OCI-LY1 (cell line): ENCODE measurements around the gene MRPL39.
A peak's percentile ranks its signal among the peaks of the same experiment; 100 is the strongest.

Experiments used
- H2AFZ ChIP-seq: fragments of 200-600 bp; sonication (generic), shearing (Covaris generic); 2 replicates; pipeline ENCODE4 v1.6.0; 2014; ENCODE audit warnings: antibody characterized with exemption, mild to moderate bottlenecking, low read length
- H3F3A ChIP-seq: fragments of 200-600 bp; sonication (generic), shearing (Covaris generic); 2 replicates; pipeline ENCODE4 v1.6.0; 2014; ENCODE audit warnings: mild to moderate bottlenecking, antibody characterized with exemption, low read length, moderate library complexity; ENCODE audit not compliant: insufficient read depth
- H3K27ac ChIP-seq: fragments of 200-600 bp; sonication (generic); 2 replicates; pipeline ENCODE4 v1.5.1; 2014; ENCODE audit warnings: low read length, mixed run types, mild to moderate bottlenecking, low read depth; ENCODE audit not compliant: poor library complexity, severe bottlenecking
- H3K27me3 ChIP-seq: fragments of 200-600 bp; sonication (generic); 2 replicates; pipeline ENCODE4 v1.6.0; 2014; ENCODE audit warnings: antibody characterized with exemption, mild to moderate bottlenecking, low read length, moderate library complexity; ENCODE audit not compliant: insufficient read depth
- H3K36me3 ChIP-seq: fragments of 200-600 bp; sonication (generic); 2 replicates; pipeline ENCODE4 v1.6.1; 2014; ENCODE audit warnings: mild to moderate bottlenecking, antibody characterized with exemption, low read length, moderate library complexity, mixed read lengths; ENCODE audit not compliant: insufficient read depth
- H3K4me1 ChIP-seq: fragments of 200-600 bp; sonication (generic); 2 replicates; pipeline ENCODE4 v1.5.1; 2014; ENCODE audit warnings: mild to moderate bottlenecking, low read length, moderate library complexity; ENCODE audit not compliant: insufficient read depth, severe bottlenecking
- H3K4me2 ChIP-seq: fragments of 200-600 bp; sonication (generic), shearing (Covaris generic); 2 replicates; pipeline ENCODE4 v1.6.1; 2014; ENCODE audit warnings: low read length
- H3K4me3 ChIP-seq: fragments of 200-600 bp; sonication (generic); 2 replicates; pipeline ENCODE4 v1.5.1; 2014; ENCODE audit warnings: low read length, low read depth, mild to moderate bottlenecking, mixed read lengths; ENCODE audit not compliant: poor library complexity, severe bottlenecking
- H3K79me2 ChIP-seq: fragments of 200-600 bp; shearing (Covaris generic); 2 replicates; pipeline ENCODE4 v1.6.1; 2016; ENCODE audit warnings: mixed run types, low read length, mixed read lengths; ENCODE audit not compliant: insufficient read depth
- H3K9ac ChIP-seq: fragments of 200-600 bp; sonication (generic), shearing (Covaris generic); 2 replicates; pipeline ENCODE4 v1.6.1; 2014; ENCODE audit warnings: mild to moderate bottlenecking, low read length, mixed read lengths
- H3K9me2 ChIP-seq: fragments of 200-600 bp; sonication (generic), shearing (Covaris generic); 2 replicates; pipeline ENCODE4 v1.6.1; 2014; ENCODE audit warnings: low read depth, mild to moderate bottlenecking, low read length, mixed read lengths
- H3K9me3 ChIP-seq: fragments of 200-600 bp; shearing (Covaris generic); 2 replicates; pipeline ENCODE4 v1.6.1; 2014; ENCODE audit warnings: low read length, mixed read lengths
- H4K20me1 ChIP-seq: fragments of 200-600 bp; sonication (generic), shearing (Covaris generic); 2 replicates; pipeline ENCODE4 v1.6.0; 2016; ENCODE audit warnings: mild to moderate bottlenecking, low read length; ENCODE audit not compliant: insufficient read depth
- EZH2 ChIP-seq: fragments of 200-600 bp; sonication (generic), shearing (Covaris generic); IDR thresholded peaks from 2 replicates; pipeline ENCODE4 v1.8.0; 2017; ENCODE audit warnings: borderline replicate concordance, mixed run types, mild to moderate bottlenecking, antibody characterized with exemption, low read length, moderate library complexity, mixed read lengths
- TF ChIP-seq, protein P1 (sequence below): fragments of 200-600 bp; sonication (generic), shearing (Covaris generic); IDR thresholded peaks from 2 replicates; pipeline ENCODE4 v1.5.1; 2017; ENCODE audit warnings: mild to moderate bottlenecking, antibody characterized with exemption, low read length, moderate library complexity, mixed read lengths

The MRPL39 gene

DNA sequence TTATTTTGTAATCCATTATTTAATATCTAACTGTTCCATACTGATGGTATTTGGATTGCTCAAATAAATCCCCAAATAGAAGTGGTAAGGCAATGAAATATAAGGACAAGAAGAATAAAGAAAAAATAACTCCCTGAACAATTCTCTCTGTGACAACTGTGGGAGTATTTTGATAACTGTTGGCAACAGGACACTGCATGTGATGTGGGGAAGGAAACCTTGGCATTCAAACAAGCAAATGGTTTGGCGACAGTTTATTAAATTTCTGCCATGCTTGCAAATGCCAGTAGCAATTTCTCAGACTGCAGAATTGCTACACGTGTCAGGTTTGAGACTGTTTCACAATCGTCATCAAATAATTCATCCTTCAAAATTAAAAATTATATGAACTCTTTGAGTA lies 8.6 kb upstream of the MRPL39 start:
- no peaks in the 10 kb centered on the region for H3K36me3 ChIP-seq
- H3K9ac ChIP-seq, result no peak overlapping the region
- no peaks in the 10 kb centered on the region for H3K4me1 ChIP-seq
- no peak overlapping the region for H3K27ac ChIP-seq
- no peaks in the 10 kb centered on the region for H3K79me2 ChIP-seq
- H3K4me3 ChIP-seq, result no peak overlapping the region
- H4K20me1 ChIP-seq, result no peaks in the 10 kb centered on the region
- H3K9me3 ChIP-seq, result no peaks in the 10 kb centered on the region
- H3K9me2 ChIP-seq, result no peaks in the 10 kb centered on the region
- H2AFZ ChIP-seq, result no peak overlapping the region
- no peak overlapping the region for H3K4me2 ChIP-seq
- H3F3A ChIP-seq, result no peaks in the 10 kb centered on the region
- no peaks in the 10 kb centered on the region for H3K27me3 ChIP-seq
- no peak for TF ChIP-seq EZH2
- TF ChIP-seq, protein P1, sequence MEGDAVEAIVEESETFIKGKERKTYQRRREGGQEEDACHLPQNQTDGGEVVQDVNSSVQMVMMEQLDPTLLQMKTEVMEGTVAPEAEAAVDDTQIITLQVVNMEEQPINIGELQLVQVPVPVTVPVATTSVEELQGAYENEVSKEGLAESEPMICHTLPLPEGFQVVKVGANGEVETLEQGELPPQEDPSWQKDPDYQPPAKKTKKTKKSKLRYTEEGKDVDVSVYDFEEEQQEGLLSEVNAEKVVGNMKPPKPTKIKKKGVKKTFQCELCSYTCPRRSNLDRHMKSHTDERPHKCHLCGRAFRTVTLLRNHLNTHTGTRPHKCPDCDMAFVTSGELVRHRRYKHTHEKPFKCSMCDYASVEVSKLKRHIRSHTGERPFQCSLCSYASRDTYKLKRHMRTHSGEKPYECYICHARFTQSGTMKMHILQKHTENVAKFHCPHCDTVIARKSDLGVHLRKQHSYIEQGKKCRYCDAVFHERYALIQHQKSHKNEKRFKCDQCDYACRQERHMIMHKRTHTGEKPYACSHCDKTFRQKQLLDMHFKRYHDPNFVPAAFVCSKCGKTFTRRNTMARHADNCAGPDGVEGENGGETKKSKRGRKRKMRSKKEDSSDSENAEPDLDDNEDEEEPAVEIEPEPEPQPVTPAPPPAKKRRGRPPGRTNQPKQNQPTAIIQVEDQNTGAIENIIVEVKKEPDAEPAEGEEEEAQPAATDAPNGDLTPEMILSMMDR, result no peak

DNA sequence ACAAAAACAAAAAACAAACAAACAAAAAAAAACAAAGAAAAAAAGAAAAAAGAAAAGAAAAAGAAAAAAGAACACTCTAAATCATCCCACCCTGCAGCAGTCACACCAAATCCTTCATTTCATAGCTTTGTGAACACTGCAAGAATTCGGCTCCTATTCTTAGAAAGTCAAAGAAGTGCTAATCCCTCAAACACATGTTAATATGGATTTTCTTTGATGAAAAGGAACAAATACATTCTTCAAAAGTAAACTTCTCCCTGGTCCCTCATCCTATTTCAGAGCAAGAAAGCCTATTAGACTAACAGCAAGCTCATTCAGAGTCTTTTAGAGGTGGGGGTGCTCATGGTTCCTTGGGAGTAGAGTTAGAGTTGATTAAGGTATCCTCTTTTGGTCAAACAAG lies 7.2 kb upstream of the MRPL39 start:
- H3K4me2 ChIP-seq, result no peak overlapping the region
- H3K4me3 ChIP-seq, result no peak overlapping the region
- no peaks in the 10 kb centered on the region for H3F3A ChIP-seq
- H3K4me1 ChIP-seq, result no peaks in the 10 kb centered on the region
- no peaks in the 10 kb centered on the region for H3K27me3 ChIP-seq
- no peaks in the 10 kb centered on the region for H3K79me2 ChIP-seq
- no peak overlapping the region for H2AFZ ChIP-seq
- H3K9me3 ChIP-seq, result no peaks in the 10 kb centered on the region
- no peak overlapping the region for H3K27ac ChIP-seq
- no peaks in the 10 kb centered on the region for H3K9me2 ChIP-seq
- H4K20me1 ChIP-seq, result no peaks in the 10 kb centered on the region
- no peaks in the 10 kb centered on the region for H3K36me3 ChIP-seq
- no peak overlapping the region for H3K9ac ChIP-seq
- TF ChIP-seq, protein P1, result no peak

GRCh38 chr21:25608044-25608737 lies 910 bp upstream of the MRPL39 start:
- Histone ChIP-seq H3K9ac (peak overlapping the region; percentile 90), H4K20me1 (no peaks in the 10 kb centered on the region), H3K79me2 (peaks cover 8% of the 10 kb centered on the region), H3K4me1 (peaks cover 25% of the 10 kb centered on the region), H3F3A (no peaks in the 10 kb centered on the region), H2AFZ (peak overlapping the region; percentile 95), H3K27me3 (no peaks in the 10 kb centered on the region), H3K9me3 (no peaks in the 10 kb centered on the region), H3K4me2 (peak overlapping the region; percentile 89), H3K36me3 (peaks cover 22% of the 10 kb centered on the region; the same call in 1 of the 2 replicates), H3K4me3 (peak overlapping the region; percentile 92), H3K9me2 (no peaks in the 10 kb centered on the region), H3K27ac (no peak overlapping the region)
- no peak for TF ChIP-seq EZH2
- TF ChIP-seq, protein P1, result peak; percentile 91
